Thymus (tissue), 11 donors: Measurements from ENCODE around the gene C1QL2. TPM values are rescaled to one million over a fixed set of nuclear protein-coding genes. Genes with fewer than 3 reads are reported as not detected.

ENCODE experiments used
- DNase-seq, 9 donors: peaks; one replicate each; pipeline ENCODE4 v3.0.0-alpha.2; 2013; ENCODE audit warnings: low spot score in 9 of 9, low read depth in 6 of 9, missing footprints in 1 of 9
- H3K27ac ChIP-seq, 2 donors: one replicate each; pipeline ENCODE4 v1.5.1; 2013; ENCODE audit warnings: control low read depth in 1 of 2, low read depth in 1 of 2, low read length in 1 of 2, mild to moderate bottlenecking in 1 of 2, moderate library complexity in 1 of 2
- H3K27me3 ChIP-seq, 2 donors: one replicate each; pipeline ENCODE4 v1.5.1; 2013; ENCODE audit warnings: low read length in 1 of 2; ENCODE audit not compliant: control insufficient read depth in 2 of 2, insufficient read depth in 1 of 2
- H3K36me3 ChIP-seq, 2 donors: one replicate each; pipeline ENCODE4 v1.5.1; 2013; ENCODE audit warnings: low read length in 1 of 2, mild to moderate bottlenecking in 1 of 2, moderate library complexity in 1 of 2; ENCODE audit not compliant: control insufficient read depth in 2 of 2, insufficient read depth in 2 of 2
- H3K4me1 ChIP-seq, 2 donors: one replicate each; pipeline ENCODE4 v1.5.1; 2013; ENCODE audit warnings: low read length in 2 of 2; ENCODE audit not compliant: control insufficient read depth in 2 of 2, insufficient read depth in 2 of 2
- H3K4me3 ChIP-seq, 2 donors: one replicate each; pipeline ENCODE4 v1.5.1; 2013; ENCODE audit warnings: low read length in 2 of 2, control low read depth in 1 of 2, mild to moderate bottlenecking in 1 of 2
- H3K9me3 ChIP-seq, 2 donors: one replicate each; pipeline ENCODE4 v1.5.1; 2013; ENCODE audit warnings: low read length in 1 of 2, mild to moderate bottlenecking in 1 of 2; ENCODE audit not compliant: control insufficient read depth in 2 of 2, insufficient read depth in 1 of 2
- WGBS: extraction: QIAGEN DNeasy Blood & Tissue Kit; methylation state at CpG from one replicate; pipeline ENCODE4 v1.1.7; 2013; 5-methylcytosine and 5-hydroxymethylcytosine counted together
- polyA plus RNA-seq: library from polyadenylated mRNA; stranded (reverse); fragments of 200-250 nt; gene quantifications from one replicate; pipeline ENCODE4 v1.2.3, GENCODE V29; 2013
- total RNA-seq: library from RNA; stranded (reverse); fragments of 120-200 nt; gene quantifications from one replicate; pipeline ENCODE4 v1.2.4, GENCODE V29; 2013
- donor health status: healthy.

C1QL2 gene
- total and polyA plus RNA-seq, 2 donors: 0.05 to 0.89 TPM

GRCh38 chr2:119174216-119174992 is 15.9 kb upstream of the C1QL2 start:
- Histone ChIP-seq H3K9me3 (no peaks in the 10 kb centered on the region), H3K4me3 (no peak overlapping the region), H3K4me1 (no peaks in the 10 kb centered on the region), H3K27me3 (no peaks in the 10 kb centered on the region), H3K27ac (no peak overlapping the region), H3K36me3 (no peaks in the 10 kb centered on the region)
- DNase-seq: peak in 3 of 9 donors; percentile 13 to 36 (median 21)
- 70% methylated on average over 22 of the region's 22 CpGs for WGBS

GRCh38 chr2:119173556-119174060 is 15.1 kb upstream of the C1QL2 start:
- 96% methylated on average over 14 of the region's 14 CpGs for WGBS

DNA sequence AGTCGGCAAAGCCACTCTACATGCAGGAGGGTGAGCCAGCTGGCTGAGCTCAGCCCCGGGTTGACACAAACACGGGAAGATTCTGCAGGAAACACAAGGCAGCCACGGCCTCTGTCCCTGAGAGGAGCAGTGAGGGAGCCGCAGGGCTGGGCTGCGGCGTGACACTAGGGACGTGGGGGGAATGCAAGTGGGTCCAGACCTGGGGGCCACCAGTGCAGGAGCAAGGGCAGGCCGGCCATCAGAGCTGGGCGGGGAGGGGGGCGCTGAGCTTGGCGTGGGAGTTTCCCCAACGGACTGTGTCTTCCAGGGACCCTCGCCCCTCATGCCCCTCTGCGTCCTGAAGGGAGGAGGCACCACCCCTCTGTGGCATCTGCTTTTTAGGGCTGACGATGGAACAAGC is 12.0 kb upstream of the C1QL2 start:
- H3K27me3 ChIP-seq: peaks cover 0 to 2% of the 10 kb centered on the region in 2 donors
- no peaks in the 10 kb centered on the region for H3K36me3 ChIP-seq
- H3K27ac ChIP-seq: no peak overlapping the region
- DNase-seq: no peak
- 79% methylated on average over 16 of the region's 16 CpGs for WGBS
- no peaks in the 10 kb centered on the region for H3K9me3 ChIP-seq
- no peaks in the 10 kb centered on the region for H3K4me1 ChIP-seq
- H3K4me3 ChIP-seq: no peak overlapping the region

More at GRCh38 chr2:119173556-119174060, 15.1 kb upstream of the C1QL2 start:
- Histone ChIP-seq H3K4me3 (no peak overlapping the region), H3K4me1 (no peaks in the 10 kb centered on the region), H3K9me3 (no peaks in the 10 kb centered on the region), H3K27me3 (no peaks in the 10 kb centered on the region), H3K27ac (no peak overlapping the region), H3K36me3 (no peaks in the 10 kb centered on the region)
- no peak for DNase-seq

GRCh38 chr2:119169717-119170116 is 11.2 kb upstream of the C1QL2 start:
- Histone ChIP-seq H3K27ac (no peak overlapping the region), H3K4me1 (no peaks in the 10 kb centered on the region), H3K36me3 (no peaks in the 10 kb centered on the region), H3K9me3 (no peaks in the 10 kb centered on the region), H3K27me3 (peaks cover 0 to 2% of the 10 kb centered on the region in 2 donors), H3K4me3 (no peak overlapping the region)
- WGBS: 87% methylated on average over 10 of the region's 10 CpGs
- DNase-seq: no peak

GRCh38 chr2:119160361-119160990 is 1.9 kb upstream of the C1QL2 start:
- Histone ChIP-seq H3K4me1 (no peaks in the 10 kb centered on the region), H3K27me3 (peaks cover 44 to 57% of the 10 kb centered on the region in 2 donors), H3K27ac (no peak overlapping the region), H3K4me3 (no peak overlapping the region), H3K36me3 (no peaks in the 10 kb centered on the region), H3K9me3 (no peaks in the 10 kb centered on the region)
- DNase-seq: no peak
- WGBS: 72% methylated on average over 9 of the region's 9 CpGs

- DNase-seq: no peak
- no peak overlapping the region for H3K4me3 ChIP-seq
Observed at GRCh38 chr2:119157850-119158511, 570 bp downstream of the C1QL2 start.

DNA sequence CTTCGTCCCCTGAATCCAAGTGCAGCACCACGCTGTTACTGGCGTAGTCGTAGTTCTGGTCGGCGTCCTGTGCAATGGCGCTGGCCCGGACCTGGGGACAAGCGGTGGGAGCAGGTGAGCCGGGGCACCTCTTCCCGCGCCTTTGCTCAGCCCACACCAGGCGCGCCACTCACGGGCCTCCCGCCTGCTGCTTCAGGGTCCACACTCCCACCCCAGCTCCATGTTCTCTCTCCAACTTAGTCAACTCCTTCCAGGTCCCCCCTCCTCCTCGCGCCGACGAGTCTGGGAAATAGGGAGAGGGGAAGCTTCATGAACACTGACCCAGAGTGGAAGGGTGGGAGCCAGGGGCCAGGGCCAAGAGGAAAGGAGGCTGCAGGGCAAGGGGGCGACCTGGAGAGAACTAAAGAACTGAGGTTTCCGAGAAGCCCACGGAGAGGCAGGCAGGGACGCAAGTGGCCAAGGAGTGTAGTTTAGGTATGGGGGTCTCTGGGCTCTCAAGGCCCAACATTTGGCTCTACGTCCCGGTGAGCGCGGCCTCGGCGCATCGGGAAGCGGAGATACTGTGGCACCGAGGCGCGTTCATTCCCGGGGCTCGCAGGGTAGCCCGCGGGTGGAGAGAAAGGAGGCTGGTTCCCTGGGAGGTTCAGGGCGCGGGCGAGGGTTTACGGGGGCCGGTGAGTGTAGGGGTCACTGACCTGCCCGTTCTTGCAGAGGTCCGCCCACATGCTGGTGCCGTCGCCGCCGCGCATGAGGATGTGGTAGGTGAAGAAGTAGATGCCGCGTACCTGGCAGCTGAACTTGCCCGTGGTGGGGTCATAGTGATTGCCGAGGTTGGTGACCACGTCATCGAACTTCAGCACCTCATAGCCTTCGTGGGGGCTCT is 1.4 kb downstream of the C1QL2 start:
- no peak for DNase-seq
- no peaks in the 10 kb centered on the region for H3K36me3 ChIP-seq
- no peaks in the 10 kb centered on the region for H3K4me1 ChIP-seq
- H3K9me3 ChIP-seq: no peaks in the 10 kb centered on the region
- H3K27ac ChIP-seq: no peak overlapping the region
- peaks cover 52 to 82% of the 10 kb centered on the region in 2 donors for H3K27me3 ChIP-seq
- 7% methylated on average over 58 of the region's 58 CpGs for WGBS
- no peak overlapping the region for H3K4me3 ChIP-seq

More at GRCh38 chr2:119157850-119158511, 570 bp downstream of the C1QL2 start:
- WGBS: 5% methylated on average over 78 of the region's 78 CpGs
- Histone ChIP-seq H3K4me1 (no peaks in the 10 kb centered on the region), H3K9me3 (no peaks in the 10 kb centered on the region), H3K27ac (no peak overlapping the region), H3K27me3 (peaks cover 52 to 82% of the 10 kb centered on the region in 2 donors), H3K36me3 (no peaks in the 10 kb centered on the region)

DNA sequence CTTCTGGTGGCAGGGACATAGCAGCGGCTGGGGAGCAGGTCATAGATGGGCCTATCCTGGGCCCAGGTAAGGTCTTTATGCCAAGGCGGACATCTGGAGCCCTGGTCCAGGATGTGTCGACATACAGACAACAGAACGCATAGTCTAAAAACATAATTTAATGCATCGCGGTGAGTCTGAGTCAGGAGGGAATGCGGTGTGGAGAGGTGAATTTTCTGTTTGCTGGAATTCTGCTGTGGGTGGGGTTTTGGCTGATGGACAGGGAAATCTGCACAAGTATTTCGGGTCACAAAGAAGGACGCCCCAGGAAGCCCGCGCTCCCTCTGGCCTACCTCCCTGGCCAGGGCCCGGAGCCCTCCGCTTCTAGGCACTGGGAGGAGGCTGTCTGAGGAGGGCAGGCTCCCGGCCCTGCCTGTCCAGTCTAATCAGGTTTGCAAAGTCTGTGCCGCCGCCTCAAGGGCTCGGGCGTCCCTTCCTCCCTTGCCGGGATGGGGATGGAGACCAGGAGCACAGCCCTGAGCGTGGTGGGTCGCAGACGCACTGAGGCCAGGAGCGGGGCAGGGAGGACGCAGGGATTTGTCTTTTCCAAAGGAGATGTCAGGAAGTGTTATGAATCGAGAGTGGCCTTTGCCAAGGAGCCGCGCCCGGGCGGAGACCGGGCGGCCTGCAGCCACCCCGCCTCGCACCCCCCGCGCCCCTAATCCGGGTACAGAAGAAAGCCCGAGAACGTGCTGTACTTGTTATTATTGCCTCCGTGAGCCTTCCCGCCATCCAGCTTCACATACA is 2.3 kb downstream of the C1QL2 start:
- DNase-seq: no peak

More for the DNA sequence above, 2.3 kb downstream of the C1QL2 start:
- Histone ChIP-seq H3K4me1 (no peaks in the 10 kb centered on the region), H3K27me3 (peaks cover 52 to 85% of the 10 kb centered on the region in 2 donors), H3K27ac (no peak overlapping the region), H3K9me3 (no peaks in the 10 kb centered on the region), H3K36me3 (no peaks in the 10 kb centered on the region), H3K4me3 (no peak overlapping the region)
- WGBS: 7% methylated on average over 40 of the region's 40 CpGs
